ENCODE measurements around the gene THEMIS2.

DNA sequence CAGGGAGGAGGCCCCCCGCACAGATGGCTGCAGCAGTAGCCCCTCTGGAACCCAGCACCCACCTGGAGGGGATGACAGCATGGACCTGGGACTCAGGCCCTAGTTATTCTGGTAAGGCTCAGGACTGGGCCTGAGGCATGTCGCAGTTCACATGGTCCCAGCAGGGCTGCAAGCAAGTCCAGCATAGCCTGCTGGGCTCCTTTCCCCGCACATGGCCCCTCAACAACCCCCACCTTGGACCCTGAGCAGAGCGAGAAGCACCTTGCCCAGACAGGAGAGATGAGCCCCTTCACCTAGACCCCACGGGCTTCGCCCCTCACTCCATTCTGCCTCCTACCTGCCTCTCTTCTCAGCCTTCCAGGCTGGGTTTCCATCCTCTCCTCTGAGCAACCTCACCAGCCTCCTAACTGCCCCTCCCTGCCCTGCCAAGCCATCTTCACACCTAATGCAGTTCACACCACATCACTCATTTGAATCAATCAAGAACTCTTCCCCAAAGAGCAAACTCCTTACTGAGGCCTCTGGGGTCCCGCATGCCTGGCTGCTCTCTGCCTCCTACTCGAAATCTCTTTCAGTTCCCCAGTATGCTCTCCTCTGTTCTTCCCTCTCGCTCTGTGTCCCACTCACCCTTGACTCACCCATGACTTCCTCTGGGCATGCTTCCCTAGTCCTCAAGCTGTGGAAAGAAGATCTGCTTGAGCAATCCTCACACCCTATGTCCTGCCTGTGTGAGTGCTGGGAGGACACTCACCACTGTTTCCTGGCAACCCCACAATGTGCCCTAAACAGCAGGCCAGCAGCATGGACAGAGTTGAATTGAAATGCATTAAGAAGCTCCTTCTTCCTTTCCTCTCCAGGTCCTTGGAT lies 9.4 kb upstream of the THEMIS2 start:
- no peak for TF ChIP-seq GATA1 (IDR thresholded peaks at IDR 0.05; ENCODE audit: low read depth, low read length)
- no peak for TF ChIP-seq POLR2A (IDR thresholded peaks at IDR 0.05; ENCODE audit: low read length)
